A204.1 (cell line): ENCODE data around the gene GRIA2.

Experiments
- FAIRE-seq: peaks from 2 replicates; lab custom pipeline; 2012; peaks lifted over from hg19 to GRCh38; lab: Jason Lieb, UNC

The GRIA2 gene

GRCh38 chr4:157372567-157372966, 152.0 kb downstream of the GRIA2 start:
- no peak for FAIRE-seq

- no peak for FAIRE-seq
These were observed 169.2 kb downstream of the GRIA2 start for GRCh38 chr4:157389741-157390140.

- FAIRE-seq: no peak
These were observed 184.5 kb downstream of the GRIA2 start for GRCh38 chr4:157405070-157405469.
